ENCODE measurements around the gene BBOF1.
"Not testable (repeated sequence)": the region's sequence is repeated elsewhere in the genome, so short reads cannot be mapped to it uniquely, and the experiment has no call there.

The BBOF1 gene

DNA sequence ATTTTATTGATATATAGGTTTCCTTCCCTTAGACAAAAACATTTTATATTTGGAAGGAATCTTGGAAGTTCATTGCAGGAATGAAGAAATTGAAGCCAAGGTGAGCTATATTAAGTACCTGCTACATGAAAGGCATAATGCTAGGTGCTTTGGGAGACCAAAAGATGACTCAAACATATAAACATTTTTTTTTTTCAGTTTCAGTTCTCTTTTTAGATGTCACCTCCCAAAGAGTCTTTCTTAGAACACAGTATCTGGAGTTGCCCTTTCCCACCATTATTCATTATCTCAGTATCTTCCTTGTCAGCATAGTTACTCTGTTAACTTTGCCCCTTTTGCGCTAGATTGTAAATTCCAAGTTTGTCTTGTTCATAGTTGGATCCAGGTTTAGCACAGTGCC lies 66.7 kb downstream of the BBOF1 start:
- no peak for DNase-seq (ENCODE audit: low read depth in 3 of 3, low spot score in 1 of 3)

DNA sequence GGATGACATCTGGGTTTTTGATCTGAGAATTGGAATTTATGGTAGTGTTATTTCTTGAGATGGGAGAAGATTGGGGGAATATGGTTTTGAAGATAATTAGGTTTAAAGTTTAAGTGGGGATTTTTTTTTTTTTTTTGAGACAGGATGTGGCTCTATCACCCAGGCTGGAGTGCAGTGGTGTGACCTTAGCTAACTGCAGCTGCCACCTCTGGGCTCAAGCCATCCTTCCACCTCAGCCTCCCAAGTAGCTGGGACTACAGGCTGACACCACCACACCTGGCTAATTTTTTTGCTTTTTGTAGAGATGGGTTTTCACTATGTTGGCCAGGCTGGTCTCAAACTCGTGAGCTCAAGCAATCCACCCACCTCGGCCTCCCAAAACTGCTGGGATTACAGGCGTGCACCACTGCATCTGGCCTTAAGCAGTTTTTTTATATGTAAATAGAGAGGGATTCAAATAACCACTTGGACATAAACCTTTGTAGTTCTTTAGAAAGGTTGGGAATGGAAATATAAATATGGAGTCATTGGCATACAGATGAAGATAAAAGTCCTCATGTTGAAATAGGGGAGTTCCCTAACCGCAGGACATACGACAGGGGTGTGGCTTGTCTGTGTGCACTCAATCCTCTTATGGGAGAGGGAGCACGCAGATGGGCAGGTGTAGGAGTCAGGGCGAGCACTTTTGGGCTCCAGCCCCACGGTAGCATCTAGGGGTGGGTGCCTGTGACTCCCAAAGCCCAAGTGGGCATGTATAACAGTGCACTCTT lies 70.3 kb downstream of the BBOF1 start:
- no peak for DNase-seq (ENCODE audit: low read depth in 3 of 3, low spot score in 1 of 3)

GRCh38 chr14:74105381-74105780 lies 86.2 kb downstream of the BBOF1 start:
- DNase-seq (ENCODE audit: low read depth in 3 of 3, low spot score in 1 of 3): no peak

DNA sequence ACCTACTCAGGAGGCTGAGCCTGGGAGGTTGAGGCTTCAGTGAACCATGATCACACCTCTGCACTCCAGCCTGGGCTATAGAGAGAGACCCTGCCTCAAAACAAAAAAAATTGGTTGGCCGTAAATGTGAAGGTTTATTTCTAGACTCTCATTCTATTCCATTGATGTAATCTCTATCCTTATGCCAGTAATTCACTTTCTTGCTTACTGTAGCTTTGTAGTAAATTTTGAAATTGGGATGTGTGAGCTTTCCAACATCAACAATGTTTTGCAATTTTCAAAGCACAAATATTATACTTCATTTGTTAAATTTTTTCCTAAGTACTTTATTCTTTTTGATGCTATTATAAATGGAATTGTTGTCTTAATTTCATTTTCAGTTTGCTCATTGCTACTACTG lies 90.2 kb downstream of the BBOF1 start:
- DNase-seq (ENCODE audit: low read depth in 3 of 3, low spot score in 1 of 3): no peak

- not testable (repeated sequence) for DNase-seq (ENCODE audit: low read depth in 3 of 3, low spot score in 1 of 3)
Observed at GRCh38 chr14:74111395-74112216, 92.5 kb downstream of the BBOF1 start.
